Activated CD8-positive, alpha-beta memory T cell treated with anti-CD3 and anti-CD28 coated beads for 1 hour (primary cell): ENCODE measurements around the gene LTK.

ENCODE experiments used
- DNase-seq, 2 donors: peaks; one replicate each; pipeline ENCODE4 v3.0.0-alpha.2; 2020; ENCODE audit warnings: low read depth in 1 of 2; ENCODE audit errors: extremely low read depth in 1 of 2

LTK gene

GRCh38 chr15:41499109-41499851, 14.3 kb downstream of the LTK start:
- no peak for DNase-seq

- no peak for DNase-seq
Observed at GRCh38 chr15:41498657-41499056, 15.0 kb downstream of the LTK start.

- no peak for DNase-seq
Observed at GRCh38 chr15:41495736-41496599, 17.7 kb downstream of the LTK start.

- no peak for DNase-seq
Observed at GRCh38 chr15:41494922-41495735, 18.5 kb downstream of the LTK start.

- no peak for DNase-seq
Observed at GRCh38 chr15:41494190-41494921, 19.3 kb downstream of the LTK start.

GRCh38 chr15:41493902-41494189, 19.8 kb downstream of the LTK start:
- no peak for DNase-seq

GRCh38 chr15:41493205-41493901, 20.3 kb downstream of the LTK start, which contains the start of gene ITPKA:
Gene ITPKA (plus strand): TSS chr15:41493874. CDS start chr15:41493928, 54 bp downstream.
- DNase-seq = peak; percentile 48 to 71

GRCh38 chr15:41492597-41493204, 20.9 kb downstream of the LTK start:
- no peak for DNase-seq

- no peak for DNase-seq
Observed at GRCh38 chr15:41491889-41492288, 21.7 kb downstream of the LTK start.

- no peak for DNase-seq
Observed at GRCh38 chr15:41490355-41490754, 23.3 kb downstream of the LTK start.

GRCh38 chr15:41489641-41490040, 24.0 kb downstream of the LTK start:
- DNase-seq = no peak

- no peak for DNase-seq
Observed at GRCh38 chr15:41487802-41488201, 25.8 kb downstream of the LTK start.

GRCh38 chr15:41487381-41487780, 26.2 kb downstream of the LTK start:
- DNase-seq = no peak

- no peak for DNase-seq
Observed at GRCh38 chr15:41486286-41486685, 27.3 kb downstream of the LTK start.

GRCh38 chr15:41484937-41485625, 28.5 kb downstream of the LTK start:
- no peak for DNase-seq

GRCh38 chr15:41483519-41483918, 30.1 kb downstream of the LTK start:
- no peak for DNase-seq

- no peak for DNase-seq
Observed at GRCh38 chr15:41483115-41483514, 30.5 kb downstream of the LTK start.

GRCh38 chr15:41482110-41482877, 31.3 kb downstream of the LTK start:
- no peak for DNase-seq
